ENCODE data around the gene LARGE2. TPM values are rescaled to one million over a fixed set of nuclear protein-coding genes. Genes with fewer than 3 reads are reported as not detected.

The LARGE2 gene
- total and polyA plus RNA-seq, 2 of the 13 experiments (the other 11 are each of a cell fraction or from before 2014, with no cell fraction given), result 8.5 to 21.6 TPM

DNA sequence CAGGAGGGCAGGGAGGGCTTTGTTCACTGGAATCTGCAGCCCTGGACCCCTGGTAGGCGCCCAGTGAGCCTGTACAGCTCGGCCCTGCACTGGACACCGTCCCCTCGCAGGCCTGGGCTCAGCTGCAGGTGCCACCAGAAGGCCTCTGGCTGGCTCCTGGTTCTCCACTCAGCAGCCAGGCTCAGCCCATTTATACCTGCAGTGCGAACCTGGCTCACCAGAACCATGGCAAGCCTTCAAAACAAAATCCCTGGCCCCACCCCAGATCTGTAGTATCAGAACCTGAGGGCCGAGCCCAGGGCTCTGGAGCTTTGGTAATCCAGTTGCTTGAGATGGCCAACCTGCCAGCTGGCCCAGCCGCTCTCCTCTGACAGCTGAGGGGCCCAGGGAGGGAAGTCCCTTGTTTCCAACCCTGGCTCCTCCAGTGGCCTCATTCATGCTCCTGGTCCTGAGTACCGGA is 14.5 kb upstream of the LARGE2 start (continued):
- TF ChIP-seq PAX8 (CRISPR knock-in tag; IDR thresholded peaks at IDR 0.05; ENCODE audit: borderline replicate concordance) (no peak), ZNF570 (CRISPR knock-in tag; IDR thresholded peaks at IDR 0.05; ENCODE audit: borderline replicate concordance) (no peak), EHMT2 (IDR thresholded peaks at IDR 0.05; ENCODE audit: borderline replicate concordance, low read depth, low read length) (no peak), KDM2A (CRISPR knock-in tag; IDR thresholded peaks at IDR 0.05; ENCODE audit: borderline replicate concordance, low read depth) (peak; percentile 7; the same call in 1 of the 2 replicates), MED8 (CRISPR knock-in tag; IDR thresholded peaks at IDR 0.05; ENCODE audit: insufficient replicate concordance) (no peak)

- intact Hi-C loops (cut with micrococcal nuclease; ENCODE audit: unreplicated experiment) (no loop called here), in situ Hi-C loops (cut with HindIII; ENCODE audit: extremely low pct_ligation_motif_present, low pct_unique_long_range_greater_than_20kb) (no loop called here)
- ATAC-seq (no peak), FAIRE-seq (no peak), DNase-seq (ENCODE audit: low spot score) (no peak)
- TF ChIP-seq CENPBD1 (CRISPR knock-in tag; IDR thresholded peaks at IDR 0.05; ENCODE audit: borderline replicate concordance, low read depth) (no peak), DMAP1 (CRISPR knock-in tag; IDR thresholded peaks at IDR 0.05) (no peak), LCORL (IDR thresholded peaks at IDR 0.05) (no peak), LCORL (CRISPR knock-in tag; IDR thresholded peaks at IDR 0.05) (no peak), SETDB1 (CRISPR knock-in tag; IDR thresholded peaks at IDR 0.05; ENCODE audit: borderline replicate concordance) (no peak), RBFOX2 (IDR thresholded peaks at IDR 0.05; ENCODE audit: low read depth, low read length) (peak; percentile 27; the same call in 1 of the 2 replicates)
- no TSS peak for BruUV-seq (replicated peaks)
- ChIA-PET POLR2A (interaction anchor here (1.1 to 2.5 kb wide), 2 partner anchors 8 to 17 kb away, joined by 3 to 14 read pairs; partner anchors contain the start of gene PEX16), CTCF (ENCODE audit: low intra/inter-chr PET ratio, low total read pairs) (no interaction called here)
- H3K27ac ChIP-seq (ENCODE audit: extremely low read length, insufficient read depth, low read length), result no peak overlapping the region
- H3K9ac ChIP-seq (ENCODE audit: insufficient read depth, low read depth, low read length), result no peak overlapping the region
- H3K27me3 ChIP-seq (ENCODE audit: control insufficient read depth in 1 of 2, insufficient read depth in 2 of 2, low read length in 2 of 2), result no peaks in the 10 kb centered on the region
- H2AFZ ChIP-seq (ENCODE audit: low read length), result no peak overlapping the region
- H3K36me3 ChIP-seq (replicated peaks in 1 of 2; ENCODE audit: control insufficient read depth in 1 of 2, insufficient read depth in 2 of 2, low read length in 2 of 2), result peaks cover 7 to 19% of the 10 kb centered on the region in 2 experiments; a peak in 3 of 5 replicates
- H3K9me3 ChIP-seq (ENCODE audit: low read length), result no peaks in the 10 kb centered on the region
- 94% methylated on average over 10 of the region's 32 CpGs for WGBS (ENCODE audit: low lambda C conversion rate)
- no peaks in the 10 kb centered on the region for H3K4me1 ChIP-seq (ENCODE audit: insufficient read depth, low read length)
- H4K20me1 ChIP-seq (ENCODE audit: insufficient read depth, low read length), result no peaks in the 10 kb centered on the region
- H3K4me2 ChIP-seq (ENCODE audit: low read depth, low read length), result no peak overlapping the region
- H3K4me3 ChIP-seq (replicated peaks in 1 of 3; ENCODE audit: insufficient read depth in 1 of 3, low read depth in 2 of 3, low read length in 3 of 3), result no peak overlapping the region
- no peaks in the 10 kb centered on the region for H3K79me2 ChIP-seq (ENCODE audit: insufficient read depth, low read length)
Observed at GRCh38 chr11:45909594-45910475, 12.6 kb upstream of the LARGE2 start.

All from HepG2 (cell line).